GM18507 (cell line): Measurements from ENCODE around the gene SCFD1.
"Not testable (repeated sequence)": the region's sequence is repeated elsewhere in the genome, so short reads cannot be mapped to it uniquely, and the experiment has no call there.

Experiments
- DNase-seq: peaks from one replicate; pipeline ENCODE4 v3.0.0; 2011; ENCODE audit warnings: low read depth; ENCODE audit not compliant: insufficient read length; ENCODE audit errors: extremely low spot score
- FAIRE-seq: peaks from 2 replicates; lab custom pipeline; 2011; peaks lifted over from hg19 to GRCh38; lab: Jason Lieb, UNC

SCFD1 gene, protein sequence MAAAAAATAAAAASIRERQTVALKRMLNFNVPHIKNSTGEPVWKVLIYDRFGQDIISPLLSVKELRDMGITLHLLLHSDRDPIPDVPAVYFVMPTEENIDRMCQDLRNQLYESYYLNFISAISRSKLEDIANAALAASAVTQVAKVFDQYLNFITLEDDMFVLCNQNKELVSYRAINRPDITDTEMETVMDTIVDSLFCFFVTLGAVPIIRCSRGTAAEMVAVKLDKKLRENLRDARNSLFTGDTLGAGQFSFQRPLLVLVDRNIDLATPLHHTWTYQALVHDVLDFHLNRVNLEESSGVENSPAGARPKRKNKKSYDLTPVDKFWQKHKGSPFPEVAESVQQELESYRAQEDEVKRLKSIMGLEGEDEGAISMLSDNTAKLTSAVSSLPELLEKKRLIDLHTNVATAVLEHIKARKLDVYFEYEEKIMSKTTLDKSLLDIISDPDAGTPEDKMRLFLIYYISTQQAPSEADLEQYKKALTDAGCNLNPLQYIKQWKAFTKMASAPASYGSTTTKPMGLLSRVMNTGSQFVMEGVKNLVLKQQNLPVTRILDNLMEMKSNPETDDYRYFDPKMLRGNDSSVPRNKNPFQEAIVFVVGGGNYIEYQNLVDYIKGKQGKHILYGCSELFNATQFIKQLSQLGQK

GRCh38 chr14:30621940-30622830, at the start of gene SCFD1:
SCFD1 (plus strand) TSS chr14:30622319; CDS start chr14:30622339, 20 bp downstream.
- peak; percentile 73 for DNase-seq

GRCh38 chr14:30572771-30573170, 49.3 kb upstream of the SCFD1 start:
- DNase-seq (no peak), FAIRE-seq (no peak)

More at GRCh38 chr14:30621940-30622830, at the start of gene SCFD1:
- peak; percentile 96 for FAIRE-seq

- FAIRE-seq (no peak), DNase-seq (no peak)
Observed at GRCh38 chr14:30573226-30573814, 48.8 kb upstream of the SCFD1 start.

- FAIRE-seq, result no peak
Observed at GRCh38 chr14:30573966-30574365, 48.2 kb upstream of the SCFD1 start.

DNA sequence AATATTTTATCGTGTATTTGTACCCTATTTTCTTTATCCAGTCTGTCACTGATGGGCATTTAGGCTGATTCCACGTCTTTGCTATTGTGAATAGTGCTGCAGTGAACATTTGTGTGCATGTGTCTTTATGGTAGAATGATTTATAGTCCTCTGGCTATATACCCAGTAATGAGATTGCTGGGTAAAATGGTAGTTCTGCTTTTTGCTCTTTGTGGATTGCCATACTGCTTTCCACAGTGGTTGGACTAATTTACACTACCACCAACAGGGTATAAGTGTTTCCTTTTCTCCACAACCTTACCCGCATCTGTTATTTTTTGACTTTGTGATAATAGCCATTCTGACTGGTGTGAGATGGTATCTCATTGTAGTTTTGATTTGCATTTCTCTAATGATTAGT, 47.3 kb upstream of the SCFD1 start:
- FAIRE-seq, DNase-seq: not testable (repeated sequence)

More at GRCh38 chr14:30573966-30574365, 48.2 kb upstream of the SCFD1 start:
- DNase-seq, result no peak

DNA sequence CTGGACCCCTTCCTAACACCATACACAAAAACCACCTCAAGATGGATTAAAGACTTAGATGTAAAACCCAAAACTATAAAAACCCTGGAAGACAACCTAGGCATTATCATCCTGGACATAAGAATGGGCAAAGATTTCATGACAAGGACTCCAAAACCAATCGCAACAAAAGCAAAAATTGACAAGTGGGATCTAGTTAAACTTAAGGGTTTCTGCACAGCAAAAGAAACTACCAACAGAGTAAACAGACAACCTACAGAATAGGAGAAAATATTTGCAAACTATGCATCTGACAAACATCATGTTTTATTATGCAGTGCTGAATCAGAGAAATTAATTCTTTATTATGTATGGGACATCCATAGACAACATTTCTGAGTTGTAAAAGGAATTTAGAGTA, 45.8 kb upstream of the SCFD1 start:
- not testable (repeated sequence) for DNase-seq, FAIRE-seq

GRCh38 chr14:30580616-30581282, 41.4 kb upstream of the SCFD1 start:
- FAIRE-seq, result no peak
- no peak for DNase-seq

DNA sequence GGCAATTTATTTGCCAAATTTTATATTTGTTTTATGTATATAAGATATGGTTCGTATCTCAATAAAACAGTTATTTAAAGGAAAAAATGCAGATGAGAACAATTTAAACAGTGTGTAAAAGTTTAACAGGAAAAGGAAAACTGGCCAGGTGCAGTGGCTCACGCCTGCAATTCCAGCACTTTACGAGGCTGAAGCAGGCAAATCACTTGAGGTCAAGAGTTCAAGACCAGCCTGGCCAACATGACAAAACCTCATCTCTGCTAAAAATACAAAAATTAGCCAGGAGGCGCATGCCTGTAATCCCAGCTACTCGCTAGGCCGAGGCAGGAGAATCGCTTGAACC, 40.9 kb upstream of the SCFD1 start:
- DNase-seq (no peak), FAIRE-seq (no peak)

GRCh38 chr14:30582376-30582775, 39.7 kb upstream of the SCFD1 start:
- FAIRE-seq (no peak), DNase-seq (no peak)

DNA sequence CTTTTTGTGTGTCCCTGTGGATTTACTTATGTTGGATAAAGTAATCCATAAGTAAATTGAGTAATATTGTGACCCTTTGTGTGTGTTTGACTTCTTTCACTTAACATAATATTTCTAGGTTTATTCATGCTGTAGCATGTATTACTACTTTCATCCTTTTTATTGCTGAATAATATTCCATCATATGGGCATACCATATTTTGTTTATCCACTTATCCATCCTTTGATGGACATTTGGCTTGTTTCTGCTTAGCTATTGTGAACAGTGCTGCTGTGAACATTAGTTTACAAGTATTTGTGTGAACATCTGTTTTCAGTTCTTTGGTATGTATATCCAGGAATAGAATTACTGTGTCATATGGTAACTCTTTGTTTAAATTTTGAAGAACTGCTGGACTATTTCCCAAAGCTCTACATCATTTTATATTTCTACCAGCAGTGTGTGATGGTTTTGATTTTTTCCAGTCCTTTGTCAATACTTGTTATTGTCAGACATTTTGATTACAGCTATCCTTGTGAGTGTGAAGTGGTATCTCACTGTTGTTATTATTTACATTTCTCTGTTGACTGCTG, 38.0 kb upstream of the SCFD1 start:
- DNase-seq (no peak), FAIRE-seq (no peak)

DNA sequence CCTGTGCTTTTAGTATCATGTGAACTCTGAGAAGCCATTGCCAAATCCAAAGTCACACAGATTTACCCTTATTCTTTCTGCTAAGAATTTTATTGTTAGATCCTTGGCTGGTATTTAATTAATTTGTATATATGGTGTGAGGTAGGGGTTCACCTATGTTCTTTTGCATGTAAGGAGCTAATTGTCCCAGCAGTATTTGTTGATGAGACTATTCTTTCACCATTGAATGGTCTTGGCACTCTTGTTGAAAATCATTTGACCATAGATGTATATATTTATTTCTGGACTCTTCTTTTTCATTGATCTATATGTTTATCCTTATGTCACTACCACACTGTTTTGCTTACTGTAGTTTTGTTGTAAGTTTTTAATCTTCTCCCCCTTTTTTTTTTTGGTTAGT, 36.9 kb upstream of the SCFD1 start:
- no peak for FAIRE-seq
- no peak for DNase-seq

- FAIRE-seq, result no peak
- no peak for DNase-seq
Observed at GRCh38 chr14:30587141-30587540, 35.0 kb upstream of the SCFD1 start.

DNA sequence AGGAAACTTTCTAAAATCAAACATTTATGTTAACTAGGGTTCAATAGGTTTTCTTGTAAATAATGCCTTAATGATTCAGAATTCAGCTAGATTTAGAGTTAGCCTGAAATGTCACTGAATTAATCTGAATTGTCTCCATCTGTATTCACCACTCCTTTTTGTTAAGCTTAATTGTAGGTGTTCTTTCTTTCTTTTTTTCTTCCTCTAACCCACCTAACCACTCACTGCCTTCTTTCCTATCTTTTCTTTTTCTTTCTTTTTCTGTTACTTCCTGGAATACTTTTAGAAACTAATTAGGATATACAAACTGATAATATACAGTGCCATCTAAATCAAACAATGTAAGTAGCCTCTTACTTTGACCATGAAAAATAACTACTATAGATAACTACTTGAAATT, 33.2 kb upstream of the SCFD1 start:
- no peak for FAIRE-seq
- no peak for DNase-seq

DNA sequence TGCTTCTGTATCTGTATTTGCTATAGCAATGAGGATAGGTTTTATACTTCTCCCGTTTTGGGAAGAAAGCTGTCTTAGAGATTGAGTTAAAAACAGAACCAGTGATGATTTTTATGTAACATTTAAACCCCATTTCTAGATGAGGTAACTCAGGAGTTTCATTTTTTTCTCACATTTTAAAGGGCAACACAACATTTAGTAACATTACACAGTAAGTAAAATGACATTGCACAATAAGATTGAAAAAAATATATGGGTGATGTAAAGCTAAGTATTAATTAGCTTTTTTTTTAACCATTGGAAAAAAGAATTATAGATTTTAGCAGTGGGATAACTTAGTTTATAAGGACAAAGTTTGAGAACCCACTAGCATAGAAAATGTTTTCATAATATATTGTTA, 25.2 kb upstream of the SCFD1 start:
- no peak for FAIRE-seq
- DNase-seq, result no peak

DNA sequence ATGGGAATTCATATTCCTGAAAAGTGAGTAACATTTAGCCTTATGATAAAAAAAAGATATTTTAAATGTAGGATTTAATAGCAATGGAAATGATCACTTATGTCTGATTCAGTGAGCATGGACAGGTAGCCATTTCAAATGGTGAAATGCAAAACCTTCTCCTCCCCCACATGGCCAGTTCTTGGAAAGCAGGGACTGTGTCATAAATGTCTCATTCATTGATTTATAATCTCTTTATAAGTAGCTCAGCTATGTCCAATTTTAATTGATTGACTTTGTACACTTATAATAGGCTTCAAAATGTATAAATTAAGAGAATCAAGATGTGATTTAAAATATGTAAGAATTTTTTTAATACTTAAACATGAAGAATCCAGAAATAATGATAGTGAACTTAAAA, 24.6 kb upstream of the SCFD1 start:
- FAIRE-seq, result no peak
- DNase-seq, result no peak

GRCh38 chr14:30600922-30601918, 20.9 kb upstream of the SCFD1 start:
- FAIRE-seq, result no peak
- DNase-seq, result no peak

- DNase-seq (no peak), FAIRE-seq (no peak)
Observed at GRCh38 chr14:30603402-30603801, 18.7 kb upstream of the SCFD1 start.

- DNase-seq, FAIRE-seq: not testable (repeated sequence)
Observed at GRCh38 chr14:30604696-30605095, 17.4 kb upstream of the SCFD1 start.
